H9 (cell line): ENCODE measurements around the gene LCE4A. TPM values are rescaled to one million over a fixed set of nuclear protein-coding genes. Genes with fewer than 3 reads are reported as not detected.

Source experiments
- DNase-seq: peaks from one replicate; pipeline ENCODE4 v3.0.0-alpha.2; 2017
- H2AFZ ChIP-seq: one replicate; pipeline ENCODE4 v1.6.1; 2013; ENCODE audit warnings: mild to moderate bottlenecking, low read length, control low read depth, moderate library complexity
- H2AK5ac ChIP-seq: 2 replicates; pipeline ENCODE4 v1.6.1; 2013; ENCODE audit warnings: low read length, control low read depth, mixed read lengths; ENCODE audit not compliant: insufficient read length
- H2BK120ac ChIP-seq: one replicate; pipeline ENCODE4 v1.6.1; 2013; ENCODE audit warnings: low read depth, mild to moderate bottlenecking, low read length, control low read depth, inconsistent platforms; ENCODE audit not compliant: poor library complexity, severe bottlenecking
- H2BK12ac ChIP-seq: 2 replicates; pipeline ENCODE4 v1.6.1; 2013; ENCODE audit warnings: low read length, control low read depth, mixed read lengths, low read depth; ENCODE audit not compliant: insufficient read length
- H2BK15ac ChIP-seq: 2 replicates; pipeline ENCODE4 v1.6.1; 2013; ENCODE audit warnings: low read depth, low read length, control low read depth
- H2BK20ac ChIP-seq: one replicate; pipeline ENCODE4 v1.6.1; 2013; ENCODE audit warnings: low read depth, mild to moderate bottlenecking, low read length, control low read depth, inconsistent platforms; ENCODE audit not compliant: poor library complexity, severe bottlenecking
- H2BK5ac ChIP-seq: 2 replicates; pipeline ENCODE4 v1.6.1; 2013; ENCODE audit warnings: low read length, control low read depth, mixed read lengths; ENCODE audit not compliant: insufficient read length
- H3K14ac ChIP-seq: 2 replicates; pipeline ENCODE4 v1.6.1; 2013; ENCODE audit warnings: low read length, control low read depth; ENCODE audit not compliant: insufficient read depth
- H3K18ac ChIP-seq: 2 replicates; pipeline ENCODE4 v1.6.1; 2013; ENCODE audit warnings: low read depth, mild to moderate bottlenecking, mixed read lengths, low read length, control low read depth; ENCODE audit not compliant: insufficient read length
- H3K23ac ChIP-seq: 2 replicates; pipeline ENCODE4 v1.6.1; 2013; ENCODE audit warnings: low read length, control low read depth, mixed read lengths, low read depth; ENCODE audit not compliant: insufficient read length
- H3K23me2 ChIP-seq: 2 replicates; pipeline ENCODE4 v1.6.1; 2013; ENCODE audit warnings: low read depth, mild to moderate bottlenecking, mixed read lengths, low read length, control low read depth; ENCODE audit not compliant: insufficient read length, poor library complexity, severe bottlenecking
- H3K27ac ChIP-seq: 2 replicates; pipeline ENCODE4 v1.5.1; 2013; ENCODE audit warnings: low read length, control low read depth, mixed read lengths, low read depth; ENCODE audit not compliant: insufficient read length
- H3K27me3 ChIP-seq: 2 replicates; pipeline ENCODE4 v1.6.1; 2013; ENCODE audit warnings: low read length, control low read depth, inconsistent platforms; ENCODE audit not compliant: insufficient read depth
- H3K4ac ChIP-seq: 2 replicates; pipeline ENCODE4 v1.6.1; 2013; ENCODE audit warnings: low read depth, mild to moderate bottlenecking, control low read depth, inconsistent platforms, low read length, moderate library complexity
- H3K4me1 ChIP-seq: 2 replicates; pipeline ENCODE4 v1.6.1; 2013; ENCODE audit warnings: low read length, control low read depth, inconsistent platforms; ENCODE audit not compliant: insufficient read depth
- H3K4me2 ChIP-seq: 2 replicates; pipeline ENCODE4 v1.6.1; 2013; ENCODE audit warnings: low read length, control low read depth, mixed read lengths; ENCODE audit not compliant: insufficient read length, insufficient read depth
- H3K56ac ChIP-seq: 2 replicates; pipeline ENCODE4 v1.6.1; 2013; ENCODE audit warnings: low read depth, mild to moderate bottlenecking, mixed read lengths, low read length, control low read depth; ENCODE audit not compliant: insufficient read length
- H3K79me1 ChIP-seq: 2 replicates; pipeline ENCODE4 v1.6.1; 2013; ENCODE audit warnings: low read depth, mild to moderate bottlenecking, moderate library complexity, low read length, control low read depth, inconsistent platforms; ENCODE audit not compliant: insufficient read depth, poor library complexity, severe bottlenecking
- H3K79me2 ChIP-seq: 2 replicates; pipeline ENCODE4 v1.6.1; 2013; ENCODE audit warnings: low read length, control low read depth, inconsistent platforms; ENCODE audit not compliant: insufficient read depth
- H3K9ac ChIP-seq: 2 replicates; pipeline ENCODE4 v1.6.1; 2013; ENCODE audit warnings: low read length, control low read depth, mixed read lengths; ENCODE audit not compliant: insufficient read length; ENCODE audit errors: extremely low read depth
- H3K9me3 ChIP-seq: one replicate; pipeline ENCODE4 v1.6.1; 2013; ENCODE audit warnings: low read depth, low read length, inconsistent platforms; ENCODE audit not compliant: control insufficient read depth
- H3T11ph ChIP-seq: one replicate; pipeline ENCODE4 v1.6.1; 2013; ENCODE audit warnings: mild to moderate bottlenecking, low read length, control low read depth, inconsistent platforms
- H4K20me1 ChIP-seq: one replicate; pipeline ENCODE4 v1.6.1; 2013; ENCODE audit not compliant: control insufficient read depth, insufficient read length, insufficient read depth
- H4K5ac ChIP-seq: 2 replicates; pipeline ENCODE4 v1.6.1; 2013; ENCODE audit warnings: low read depth, mild to moderate bottlenecking, mixed read lengths, low read length, control low read depth; ENCODE audit not compliant: insufficient read length
- H4K8ac ChIP-seq: replicated peaks from 2 replicates; pipeline ENCODE4 v1.6.1; 2013; ENCODE audit warnings: low read length, control low read depth, mixed read lengths, low read depth; ENCODE audit not compliant: insufficient read length
- H4K91ac ChIP-seq: 2 replicates; pipeline ENCODE4 v1.6.1; 2013; ENCODE audit warnings: low read depth, mild to moderate bottlenecking, moderate library complexity, mixed read lengths, low read length, control low read depth; ENCODE audit not compliant: insufficient read length
- H3K27ac Mint-ChIP-seq, 3 experiments: 2 replicates in 2 of 3; 3 replicates in 1 of 3; pipeline ENCODE4 v1.8.0; 2020 to 2021; ENCODE audit warnings: mixed read lengths in 3 of 3, mild to moderate bottlenecking in 1 of 3, moderate library complexity in 1 of 3
- H3K27me3 Mint-ChIP-seq: 2 replicates; pipeline ENCODE4 v1.8.0; 2021; ENCODE audit warnings: low read depth, mild to moderate bottlenecking, moderate library complexity, mixed read lengths
- H3K36me3 Mint-ChIP-seq, 3 experiments: 2 replicates in 2 of 3; 3 replicates in 1 of 3; pipeline ENCODE4 v1.8.0; 2020 to 2021; ENCODE audit warnings: low read depth in 3 of 3, mixed read lengths in 3 of 3; ENCODE audit not compliant: insufficient read depth in 1 of 3
- H3K4me1 Mint-ChIP-seq, 2 experiments: 2 replicates each; pipeline ENCODE4 v1.8.0; 2020; ENCODE audit warnings: mixed read lengths in 2 of 2
- H3K4me3 Mint-ChIP-seq, 2 experiments: 2 replicates in 1 of 2; 3 replicates in 1 of 2; pipeline ENCODE4 v1.8.0; 2020 to 2021; ENCODE audit warnings: mild to moderate bottlenecking in 2 of 2, mixed read lengths in 2 of 2, moderate library complexity in 1 of 2
- H3K9me3 Mint-ChIP-seq, 2 experiments: 2 replicates in 1 of 2; 3 replicates in 1 of 2; pipeline ENCODE4 v1.8.0; 2020; ENCODE audit warnings: mild to moderate bottlenecking in 2 of 2, mixed read lengths in 2 of 2, moderate library complexity in 1 of 2
- CTCF ChIP-seq: fragments of 200-600 bp; sonication (generic); conservative IDR thresholded peaks from 3 replicates; pipeline ENCODE4 v1.8.0; 2021; ENCODE audit warnings: antibody characterized with exemption, mild to moderate bottlenecking
- WGBS: extraction: QIAGEN DNeasy Blood & Tissue Kit; methylation state at CpG from one replicate; pipeline ENCODE4 v1.1.7; 2013; ENCODE audit warnings: missing lambda C conversion rate, low lambda C conversion rate, mixed read lengths; ENCODE audit not compliant: insufficient read length; ENCODE audit errors: extremely low coverage; 5-methylcytosine and 5-hydroxymethylcytosine counted together
- total RNA-seq: library from RNA; stranded (reverse); gene quantifications from 2 replicates; pipeline ENCODE4 v1.2.1, GENCODE V29; 2021

LCE4A gene
- total RNA-seq, 1 experiment from 2014 or later = not detected

GRCh38 chr1:152739841-152740240 is 31.9 kb downstream of the LCE4A start:
- H3K14ac ChIP-seq = no peak overlapping the region
- no peak overlapping the region for H2AFZ ChIP-seq
- H3K23ac ChIP-seq = no peak overlapping the region
- no peak overlapping the region for H4K5ac ChIP-seq
- WGBS = no CpG with 5 or more reads among the region's 3 CpGs
- Mint-ChIP-seq H3K27me3 (peaks cover 5% of the 10 kb centered on the region; the same call in 1 of the 2 replicates), H3K4me3 (no peak overlapping the region), H3K36me3 (peaks cover 3 to 32% (median 17%) of the 10 kb centered on the region in 3 experiments; a peak in 6 of 7 replicates), H3K4me1 (no peaks in the 10 kb centered on the region), H3K9me3 (peaks cover 96 to 98% of the 10 kb centered on the region in 2 experiments), H3K27ac (no peak overlapping the region)
- peaks cover 98% of the 10 kb centered on the region for H3K9me3 ChIP-seq
- H2AK5ac ChIP-seq = no peak overlapping the region
- no peak overlapping the region for H2BK15ac ChIP-seq
- H3K23me2 ChIP-seq = no peaks in the 10 kb centered on the region
- no peak overlapping the region for H3K4ac ChIP-seq
- no peaks in the 10 kb centered on the region for H3K79me1 ChIP-seq
- no peak overlapping the region for H2BK120ac ChIP-seq
- H3K4me2 ChIP-seq = no peak overlapping the region
- no peak overlapping the region for H3T11ph ChIP-seq
- no peaks in the 10 kb centered on the region for H4K20me1 ChIP-seq
- no peak for DNase-seq
- H3K18ac ChIP-seq = no peak overlapping the region
- H3K27me3 ChIP-seq = no peaks in the 10 kb centered on the region
- no peaks in the 10 kb centered on the region for H3K79me2 ChIP-seq
- H4K91ac ChIP-seq = no peak overlapping the region
- no peak overlapping the region for H3K56ac ChIP-seq
- no peak for TF ChIP-seq CTCF
- no peak overlapping the region for H4K8ac ChIP-seq
- no peak overlapping the region for H2BK5ac ChIP-seq
- H3K27ac ChIP-seq = no peak overlapping the region
- H2BK20ac ChIP-seq = no peak overlapping the region
- no peaks in the 10 kb centered on the region for H3K4me1 ChIP-seq
- H2BK12ac ChIP-seq = no peak overlapping the region
- no peak overlapping the region for H3K9ac ChIP-seq
